Loucy (cell line): ENCODE results near the gene GPER1.

Source experiments
- CTCF ChIP-seq: fragments of 200-600 bp; sonication (generic); conservative IDR thresholded peaks from 2 replicates; pipeline ENCODE4 v1.5.1; 2014; ENCODE audit warnings: mild to moderate bottlenecking, antibody characterized with exemption, low read length
- EZH2phosphoT487 ChIP-seq: fragments of 200-600 bp; IDR thresholded peaks from 2 replicates; pipeline ENCODE4 v1.6.1; 2018; ENCODE audit warnings: antibody characterized with exemption, mild to moderate bottlenecking, moderate library complexity, borderline replicate concordance

- TF ChIP-seq CTCF (no peak), EZH2phosphoT487 (no peak)
Measured at GRCh38 chr7:1110358-1110757, 22.4 kb downstream of the GPER1 start.
